Activated CD4-positive, CD25-positive, alpha-beta regulatory T cell treated with anti-CD3 and anti-CD28 coated beads, Interleukin-2, amount 50 U/mL, for 16 hours (primary cell): ENCODE results near the gene IGFLR1.

ENCODE experiments used
- DNase-seq: peaks from one replicate; pipeline ENCODE4 v3.0.0-alpha.2; 2020; ENCODE audit warnings: low read depth, low spot score

The IGFLR1 gene

GRCh38 chr19:35742121-35742724 is at the start of gene IGFLR1:
Gene IGFLR1 (minus strand): TSS chr19:35742452. CDS start chr19:35741180, 1,272 bp downstream.
- peak; percentile 50 for DNase-seq

GRCh38 chr19:35791814-35792279 is 49.6 kb upstream of the IGFLR1 start:
- no peak for DNase-seq

GRCh38 chr19:35790981-35791813 is 48.9 kb upstream of the IGFLR1 start:
- DNase-seq: no peak

GRCh38 chr19:35789978-35790944 is 48.0 kb upstream of the IGFLR1 start:
- no peak for DNase-seq

- DNase-seq: no peak
These were observed 47.1 kb upstream of the IGFLR1 start for GRCh38 chr19:35789195-35789977.

- no peak for DNase-seq
These were observed 46.1 kb upstream of the IGFLR1 start for GRCh38 chr19:35788205-35788960.

- no peak for DNase-seq
These were observed 45.1 kb upstream of the IGFLR1 start for GRCh38 chr19:35787227-35787799.

GRCh38 chr19:35786299-35787160 is 44.3 kb upstream of the IGFLR1 start:
- no peak for DNase-seq

- DNase-seq: no peak
These were observed 43.0 kb upstream of the IGFLR1 start for GRCh38 chr19:35785339-35785627.

- DNase-seq: no peak
These were observed 42.5 kb upstream of the IGFLR1 start for GRCh38 chr19:35784503-35785338.

- no peak for DNase-seq
These were observed 41.5 kb upstream of the IGFLR1 start for GRCh38 chr19:35783469-35784434.

GRCh38 chr19:35782589-35782988 is 40.3 kb upstream of the IGFLR1 start:
- no peak for DNase-seq

GRCh38 chr19:35781650-35782049 is 39.4 kb upstream of the IGFLR1 start:
- no peak for DNase-seq

- DNase-seq: no peak
These were observed 38.5 kb upstream of the IGFLR1 start for GRCh38 chr19:35780717-35781116.

- DNase-seq: no peak
These were observed 37.8 kb upstream of the IGFLR1 start for GRCh38 chr19:35780058-35780457.

- DNase-seq: no peak
These were observed 36.8 kb upstream of the IGFLR1 start for GRCh38 chr19:35779033-35779432.

GRCh38 chr19:35777961-35778360 is 35.7 kb upstream of the IGFLR1 start:
- DNase-seq: no peak
